T-helper 17 cell (primary cell): ENCODE data around the gene ANGPTL4. TPM values are rescaled to one million over a fixed set of nuclear protein-coding genes. Genes with fewer than 3 reads are reported as not detected.
"Not testable (repeated sequence)": the region's sequence is repeated elsewhere in the genome, so short reads cannot be mapped to it uniquely, and the experiment has no call there.

ENCODE experiments used
- ATAC-seq: fragments of 150-1000 bp; cut with Tn5 transposase; 2 replicates; pipeline ENCODE4 v1.10.0; 2021; ENCODE audit warnings: mild to moderate bottlenecking, moderate library complexity
- DNase-seq, 3 donors: peaks; one replicate each; pipeline versions ENCODE4 v3.0.0 to v3.0.0-alpha.2; 2020 to 2021
- H3K9me3 ChIP-seq: one replicate; pipeline ENCODE4 v1.7.0; 2013; ENCODE audit warnings: low read length, mild to moderate bottlenecking; ENCODE audit not compliant: control insufficient read depth, poor library complexity, severe bottlenecking
- H3K27ac Mint-ChIP-seq: one replicate; pipeline ENCODE4 v1.8.0; 2022; ENCODE audit warnings: mild to moderate bottlenecking, moderate library complexity, mixed read lengths
- H3K27me3 Mint-ChIP-seq: one replicate; pipeline ENCODE4 v1.8.0; 2022; ENCODE audit warnings: mixed read lengths
- H3K36me3 Mint-ChIP-seq: one replicate; pipeline ENCODE4 v1.8.0; 2022; ENCODE audit warnings: low read depth, mixed read lengths
- H3K4me1 Mint-ChIP-seq: one replicate; pipeline ENCODE4 v1.8.0; 2022; ENCODE audit warnings: mild to moderate bottlenecking, mixed read lengths
- H3K4me3 Mint-ChIP-seq: one replicate; pipeline ENCODE4 v1.8.0; 2022; ENCODE audit warnings: mild to moderate bottlenecking, moderate library complexity, mixed read lengths
- total RNA-seq, 4 donors: library from RNA in 2 of 4; stranded (reverse) in 2 of 4; gene quantifications; one replicate each; pipeline ENCODE4 v1.2.3 and lab custom pipeline; 2022 to 2026

Gene ANGPTL4
- total RNA-seq, 2 donors from 2014 or later, result not detected

- Mint-ChIP-seq H3K4me1 (peaks cover 12% of the 10 kb centered on the region), H3K27ac (no peak overlapping the region), H3K27me3 (peaks cover 20% of the 10 kb centered on the region), H3K4me3 (no peak overlapping the region), H3K36me3 (no peaks in the 10 kb centered on the region)
- no peak for ATAC-seq
- no peaks in the 10 kb centered on the region for H3K9me3 ChIP-seq
- no peak for DNase-seq
These were observed 25.1 kb upstream of the ANGPTL4 start for GRCh38 chr19:8338835-8339234.

- H3K36me3 Mint-ChIP-seq, result no peaks in the 10 kb centered on the region
- DNase-seq (no peak), ATAC-seq (no peak)
- H3K4me3 Mint-ChIP-seq, result no peak overlapping the region
- H3K9me3 ChIP-seq, result no peaks in the 10 kb centered on the region
- no peak overlapping the region for H3K27ac Mint-ChIP-seq
- H3K4me1 Mint-ChIP-seq, result peaks cover 14% of the 10 kb centered on the region
- H3K27me3 Mint-ChIP-seq, result peaks cover 20% of the 10 kb centered on the region
These were observed 23.4 kb upstream of the ANGPTL4 start for GRCh38 chr19:8340341-8341096.

DNA sequence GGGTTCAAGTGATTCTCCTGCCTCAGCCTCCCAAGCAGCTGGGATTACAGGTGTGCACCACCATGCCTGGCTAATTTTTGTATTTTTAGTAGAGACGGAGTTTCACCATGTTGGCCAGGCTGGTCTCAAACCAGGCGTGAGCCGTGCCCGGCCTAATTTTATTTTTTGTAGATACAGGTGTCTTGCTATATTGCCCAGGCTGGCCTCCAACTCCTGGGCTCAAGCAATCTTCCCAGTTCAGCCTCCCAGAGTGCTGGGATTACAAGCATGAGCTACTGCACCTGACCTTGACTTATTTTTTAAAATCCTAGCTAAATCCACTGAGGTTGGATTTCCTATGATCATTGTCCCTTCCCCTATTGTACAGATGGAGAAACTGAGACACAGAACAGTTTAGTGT lies 22.5 kb upstream of the ANGPTL4 start:
- ATAC-seq, DNase-seq, H3K36me3 Mint-ChIP-seq, H3K9me3 ChIP-seq: not testable (repeated sequence)
- H3K4me3 Mint-ChIP-seq, result peak overlapping the region; percentile 91
- H3K27me3 Mint-ChIP-seq, result peaks cover 20% of the 10 kb centered on the region
- H3K4me1 Mint-ChIP-seq, result peaks cover 12% of the 10 kb centered on the region
- H3K27ac Mint-ChIP-seq, result peak overlapping the region; percentile 53

- Mint-ChIP-seq H3K4me1 (peaks cover 10% of the 10 kb centered on the region), H3K27ac (no peak overlapping the region), H3K36me3 (no peaks in the 10 kb centered on the region), H3K4me3 (peak overlapping the region; percentile 91), H3K27me3 (peaks cover 19% of the 10 kb centered on the region)
- no peaks in the 10 kb centered on the region for H3K9me3 ChIP-seq
- ATAC-seq (no peak), DNase-seq (no peak)
These were observed 21.7 kb upstream of the ANGPTL4 start for GRCh38 chr19:8342316-8342683.

DNA sequence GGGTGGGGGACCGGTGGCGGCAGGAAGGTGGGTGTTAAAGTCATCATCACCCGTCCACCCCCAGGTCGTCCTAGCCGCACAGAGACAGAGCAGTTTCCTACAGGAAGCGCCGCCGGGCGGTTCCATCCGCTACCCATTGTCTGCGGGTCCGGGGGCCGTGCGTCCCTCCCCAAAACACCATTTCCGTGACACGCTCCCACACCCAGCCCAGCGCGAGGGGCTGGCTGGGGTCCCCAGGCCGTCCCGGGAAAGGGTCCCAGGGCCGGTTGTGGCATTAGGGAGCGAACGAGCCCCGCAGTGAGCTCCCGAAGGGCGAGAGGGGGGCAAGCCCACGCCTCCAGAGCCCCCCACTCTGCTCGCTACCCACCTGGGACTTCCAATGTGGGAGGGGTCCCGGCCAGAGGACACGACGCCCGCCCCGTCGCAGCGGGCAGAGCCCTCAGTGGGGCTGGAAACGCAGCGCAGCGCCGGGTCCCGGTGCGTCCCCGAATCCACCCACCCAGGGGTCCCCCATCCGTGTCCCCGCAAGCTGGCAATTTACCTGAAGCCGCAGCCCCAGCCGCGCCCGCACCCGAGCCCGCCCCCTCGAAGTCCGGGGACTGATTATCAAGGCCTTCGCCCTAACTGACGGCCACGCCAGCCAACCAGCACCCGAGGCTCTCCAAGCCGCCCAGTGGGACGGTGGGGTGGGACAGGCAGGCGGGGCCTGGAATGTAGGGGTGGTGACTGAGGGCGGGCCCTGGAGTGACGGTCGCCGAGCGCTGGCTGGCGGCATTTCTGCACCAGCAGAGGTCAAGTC lies 21.1 kb upstream of the ANGPTL4 start, which contains the start of gene KANK3:
KANK3 (minus strand) TSS at position 579 of the 799 bp plus-strand sequence. CDS start 5,434 bp downstream, outside the sequence.
- H3K4me3 Mint-ChIP-seq, result peak within 1 kb of the TSS; percentile 91
- no peaks in the 10 kb centered on the region for H3K36me3 Mint-ChIP-seq
- H3K27me3 Mint-ChIP-seq, result peaks cover 13% of the 10 kb centered on the region
- DNase-seq (peak; percentile 83 to 86 (median 85)), ATAC-seq (peak; percentile 100)
- no peaks in the 10 kb centered on the region for H3K9me3 ChIP-seq
- peaks cover 10% of the 10 kb centered on the region for H3K4me1 Mint-ChIP-seq
- no peak within 1 kb of the TSS for H3K27ac Mint-ChIP-seq

DNA sequence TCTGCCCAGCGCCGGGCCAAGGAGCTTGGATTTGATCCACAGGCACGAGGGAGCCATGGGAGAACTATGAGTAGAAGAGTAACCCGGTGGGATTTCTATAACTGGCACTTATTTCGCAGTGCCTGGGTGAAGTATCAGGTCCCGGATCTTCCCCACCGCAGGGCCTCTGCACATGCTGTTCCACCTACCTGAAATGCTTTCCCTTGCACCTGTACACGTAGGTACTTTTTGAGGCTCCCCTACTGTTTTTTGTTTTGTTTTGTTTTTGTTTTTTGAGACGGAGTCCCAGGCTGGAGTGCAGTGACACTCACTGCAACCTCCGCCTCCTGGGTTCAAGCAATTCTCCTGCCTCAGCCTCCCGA lies 20.5 kb upstream of the ANGPTL4 start:
- H3K27ac Mint-ChIP-seq, result no peak overlapping the region

DNA sequence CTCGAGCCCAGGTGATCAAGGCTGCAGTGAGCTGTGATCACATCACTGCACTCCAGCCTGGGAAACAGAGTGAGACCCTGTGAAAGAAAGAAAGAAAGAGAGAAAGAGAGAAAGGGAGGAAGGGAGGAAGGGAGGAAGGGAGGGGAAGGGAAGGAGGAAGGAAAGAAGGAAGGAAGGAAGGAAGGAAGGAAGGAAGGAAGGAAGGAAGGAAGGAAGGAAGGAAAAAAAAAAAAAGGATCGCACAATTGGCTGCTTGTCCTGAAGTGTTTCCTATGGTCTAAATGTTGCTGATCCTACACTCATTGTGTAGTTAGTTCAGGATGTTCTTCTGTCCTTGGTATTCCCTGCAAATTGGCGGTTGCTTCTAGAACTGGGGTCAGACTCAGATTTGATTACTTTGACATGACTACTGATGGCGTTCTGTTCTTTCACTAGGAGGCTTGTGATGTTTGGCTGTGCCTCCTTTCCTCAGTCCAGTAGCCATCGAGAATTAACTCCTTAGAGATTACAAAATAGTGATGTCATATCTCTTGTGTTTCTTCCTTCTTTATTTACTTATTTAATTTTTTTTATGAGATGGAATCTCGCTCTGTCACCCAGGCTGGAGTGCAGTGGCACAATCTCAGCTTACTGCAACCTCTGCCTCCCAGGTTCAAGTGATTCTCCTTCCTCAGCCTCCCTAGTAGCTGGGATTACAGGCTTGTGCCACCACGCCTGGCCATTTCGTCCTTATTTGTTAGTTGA lies 14.2 kb upstream of the ANGPTL4 start:
- peaks cover 26% of the 10 kb centered on the region for H3K27me3 Mint-ChIP-seq
- H3K4me3 Mint-ChIP-seq, ATAC-seq, H3K36me3 Mint-ChIP-seq, DNase-seq, H3K9me3 ChIP-seq, H3K4me1 Mint-ChIP-seq, H3K27ac Mint-ChIP-seq: not testable (repeated sequence)

More for the DNA sequence above, 20.5 kb upstream of the ANGPTL4 start:
- Mint-ChIP-seq H3K4me3 (peak overlapping the region; percentile 91), H3K4me1 (peaks cover 10% of the 10 kb centered on the region), H3K27me3 (peaks cover 8% of the 10 kb centered on the region), H3K36me3 (no peaks in the 10 kb centered on the region)
- DNase-seq (no peak), ATAC-seq (no peak)
- no peaks in the 10 kb centered on the region for H3K9me3 ChIP-seq

GRCh38 chr19:8352134-8352827 lies 11.7 kb upstream of the ANGPTL4 start:
- no peaks in the 10 kb centered on the region for H3K9me3 ChIP-seq
- no peak for ATAC-seq
- no peak overlapping the region for H3K27ac Mint-ChIP-seq
- peaks cover 26% of the 10 kb centered on the region for H3K27me3 Mint-ChIP-seq
- H3K4me1 Mint-ChIP-seq, result peaks cover 3% of the 10 kb centered on the region
- H3K36me3 Mint-ChIP-seq, result peaks cover 3% of the 10 kb centered on the region
- no peak overlapping the region for H3K4me3 Mint-ChIP-seq
- no peak for DNase-seq

GRCh38 chr19:8352845-8353244 lies 11.1 kb upstream of the ANGPTL4 start:
- peaks cover 26% of the 10 kb centered on the region for H3K27me3 Mint-ChIP-seq
- DNase-seq, ATAC-seq, H3K36me3 Mint-ChIP-seq, H3K27ac Mint-ChIP-seq, H3K9me3 ChIP-seq, H3K4me1 Mint-ChIP-seq, H3K4me3 Mint-ChIP-seq: not testable (repeated sequence)

- H3K36me3 Mint-ChIP-seq, result peaks cover under 1% of the 10 kb centered on the region
- H3K4me1 Mint-ChIP-seq, result peaks cover 3% of the 10 kb centered on the region
- H3K9me3 ChIP-seq, result no peaks in the 10 kb centered on the region
- no peak overlapping the region for H3K4me3 Mint-ChIP-seq
- peaks cover 20% of the 10 kb centered on the region for H3K27me3 Mint-ChIP-seq
- no peak for DNase-seq
- no peak overlapping the region for H3K27ac Mint-ChIP-seq
- no peak for ATAC-seq
These were observed 8.1 kb upstream of the ANGPTL4 start for GRCh38 chr19:8355631-8356402.

- H3K27ac Mint-ChIP-seq, result no peak overlapping the region
- H3K9me3 ChIP-seq, result no peaks in the 10 kb centered on the region
- ATAC-seq, result no peak
- peaks cover 3% of the 10 kb centered on the region for H3K4me1 Mint-ChIP-seq
- H3K27me3 Mint-ChIP-seq, result peaks cover 11% of the 10 kb centered on the region
- H3K36me3 Mint-ChIP-seq, result no peaks in the 10 kb centered on the region
- no peak overlapping the region for H3K4me3 Mint-ChIP-seq
- DNase-seq, result no peak
These were observed 6.9 kb upstream of the ANGPTL4 start for GRCh38 chr19:8357007-8357521.

DNA sequence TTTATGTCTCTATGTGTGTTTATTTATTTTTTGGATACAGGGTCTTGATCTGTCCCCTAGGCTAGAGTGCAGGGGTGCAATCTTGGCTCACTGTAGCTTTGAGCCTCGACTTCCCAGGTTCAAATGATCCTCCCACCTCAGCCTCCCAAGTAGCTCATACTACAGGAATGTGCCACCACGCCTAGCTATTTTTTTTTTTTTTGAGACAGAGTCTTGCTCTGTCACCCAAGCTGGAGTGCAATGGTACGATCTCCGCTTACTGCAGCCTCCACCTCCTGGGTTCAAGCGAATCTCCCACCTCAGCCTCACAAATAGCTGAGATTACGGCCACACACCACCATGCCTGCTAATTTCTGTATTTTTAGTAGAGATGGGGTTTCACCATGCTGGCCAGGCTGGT lies 5.0 kb upstream of the ANGPTL4 start:
- Mint-ChIP-seq H3K4me1 (peaks cover 6% of the 10 kb centered on the region), H3K27ac (no peak overlapping the region), H3K36me3 (peaks cover 3% of the 10 kb centered on the region), H3K4me3 (no peak overlapping the region), H3K27me3 (peaks cover 12% of the 10 kb centered on the region)
- no peaks in the 10 kb centered on the region for H3K9me3 ChIP-seq
- DNase-seq (no peak), ATAC-seq (no peak)
